ENCODE data around the gene C1orf35.

Gene C1orf35

DNA sequence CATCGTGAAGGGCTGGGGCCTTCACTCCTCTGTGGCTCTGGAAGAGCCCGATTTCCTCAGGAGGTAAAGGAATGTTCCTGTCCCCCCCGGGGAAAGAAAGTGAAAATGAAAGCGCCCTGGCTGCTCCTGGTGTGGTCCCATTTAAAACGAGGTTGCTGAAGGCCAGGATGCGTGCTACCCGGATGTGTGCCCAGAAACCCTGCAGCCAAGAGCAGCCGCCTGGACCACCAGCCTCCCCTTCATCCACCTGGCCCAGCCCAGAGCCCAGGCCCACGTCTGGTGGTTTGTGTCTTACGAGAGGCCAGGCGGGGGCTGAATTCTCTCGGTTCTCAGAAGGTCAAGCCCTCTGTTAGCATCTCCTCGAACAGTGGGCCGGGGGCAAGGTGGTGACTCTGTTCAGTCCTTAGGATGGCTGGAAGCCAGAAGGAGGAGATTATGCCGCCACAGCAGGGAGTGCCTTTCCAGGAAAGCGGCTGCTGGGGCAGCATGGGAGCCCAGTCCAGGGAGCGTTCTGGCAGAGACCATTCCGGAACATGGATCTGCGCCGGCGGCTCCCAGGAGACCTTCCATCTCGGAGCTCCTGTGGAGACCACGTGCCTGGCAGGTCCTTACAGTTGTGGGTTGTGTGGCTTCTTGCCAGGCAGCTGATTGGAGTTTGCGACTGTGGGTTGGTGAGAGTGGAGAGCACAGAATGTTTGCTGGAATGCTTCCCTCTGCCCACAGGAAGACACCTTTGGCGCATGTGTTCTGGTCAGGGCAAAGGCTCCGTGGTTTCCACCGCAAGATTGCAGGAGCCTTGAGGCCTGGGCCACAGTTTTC, 38.3 kb upstream of the C1orf35 start:
- TF ChIP-seq, protein P1, sequence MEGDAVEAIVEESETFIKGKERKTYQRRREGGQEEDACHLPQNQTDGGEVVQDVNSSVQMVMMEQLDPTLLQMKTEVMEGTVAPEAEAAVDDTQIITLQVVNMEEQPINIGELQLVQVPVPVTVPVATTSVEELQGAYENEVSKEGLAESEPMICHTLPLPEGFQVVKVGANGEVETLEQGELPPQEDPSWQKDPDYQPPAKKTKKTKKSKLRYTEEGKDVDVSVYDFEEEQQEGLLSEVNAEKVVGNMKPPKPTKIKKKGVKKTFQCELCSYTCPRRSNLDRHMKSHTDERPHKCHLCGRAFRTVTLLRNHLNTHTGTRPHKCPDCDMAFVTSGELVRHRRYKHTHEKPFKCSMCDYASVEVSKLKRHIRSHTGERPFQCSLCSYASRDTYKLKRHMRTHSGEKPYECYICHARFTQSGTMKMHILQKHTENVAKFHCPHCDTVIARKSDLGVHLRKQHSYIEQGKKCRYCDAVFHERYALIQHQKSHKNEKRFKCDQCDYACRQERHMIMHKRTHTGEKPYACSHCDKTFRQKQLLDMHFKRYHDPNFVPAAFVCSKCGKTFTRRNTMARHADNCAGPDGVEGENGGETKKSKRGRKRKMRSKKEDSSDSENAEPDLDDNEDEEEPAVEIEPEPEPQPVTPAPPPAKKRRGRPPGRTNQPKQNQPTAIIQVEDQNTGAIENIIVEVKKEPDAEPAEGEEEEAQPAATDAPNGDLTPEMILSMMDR (IDR thresholded peaks at IDR 0.05; ENCODE audit: insufficient read depth, low read depth, low read length, missing control alignments): no peak
- peak overlapping the region; percentile 61 for H3K4me3 ChIP-seq (ENCODE audit: low read depth, low read length)
- peak; percentile 58 for DNase-seq (ENCODE audit: low read depth)

DNA sequence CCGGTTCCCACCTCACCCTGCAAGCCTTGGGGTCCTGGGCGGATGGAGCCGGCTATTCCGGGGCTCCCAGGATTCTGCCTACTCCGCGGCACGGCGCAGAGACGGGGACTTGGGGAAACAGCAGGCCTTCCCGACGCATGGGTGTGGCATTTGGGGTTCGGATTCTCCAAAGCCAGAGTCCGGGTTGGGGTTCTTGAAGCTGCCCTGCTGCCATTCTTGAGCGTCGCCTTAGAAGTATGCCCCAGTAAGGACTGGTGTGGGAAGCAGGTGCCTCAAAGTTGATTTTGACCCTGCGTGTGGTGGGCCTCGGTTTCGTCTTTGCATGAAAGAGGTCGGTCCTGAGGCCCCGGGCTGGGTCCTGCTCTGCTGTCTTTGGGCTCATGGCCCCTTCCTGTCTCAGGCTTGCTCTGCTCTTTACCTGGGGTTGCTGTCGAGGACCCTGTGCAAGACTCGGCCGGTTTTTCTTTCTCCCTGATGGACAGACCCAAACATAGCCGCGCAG, 37.6 kb upstream of the C1orf35 start:
- TF ChIP-seq, protein P1 (IDR thresholded peaks at IDR 0.05; ENCODE audit: insufficient read depth, low read depth, low read length, missing control alignments): no peak
- DNase-seq (ENCODE audit: low read depth): no peak
- H3K4me3 ChIP-seq (ENCODE audit: low read depth, low read length): peak overlapping the region; percentile 61

DNA sequence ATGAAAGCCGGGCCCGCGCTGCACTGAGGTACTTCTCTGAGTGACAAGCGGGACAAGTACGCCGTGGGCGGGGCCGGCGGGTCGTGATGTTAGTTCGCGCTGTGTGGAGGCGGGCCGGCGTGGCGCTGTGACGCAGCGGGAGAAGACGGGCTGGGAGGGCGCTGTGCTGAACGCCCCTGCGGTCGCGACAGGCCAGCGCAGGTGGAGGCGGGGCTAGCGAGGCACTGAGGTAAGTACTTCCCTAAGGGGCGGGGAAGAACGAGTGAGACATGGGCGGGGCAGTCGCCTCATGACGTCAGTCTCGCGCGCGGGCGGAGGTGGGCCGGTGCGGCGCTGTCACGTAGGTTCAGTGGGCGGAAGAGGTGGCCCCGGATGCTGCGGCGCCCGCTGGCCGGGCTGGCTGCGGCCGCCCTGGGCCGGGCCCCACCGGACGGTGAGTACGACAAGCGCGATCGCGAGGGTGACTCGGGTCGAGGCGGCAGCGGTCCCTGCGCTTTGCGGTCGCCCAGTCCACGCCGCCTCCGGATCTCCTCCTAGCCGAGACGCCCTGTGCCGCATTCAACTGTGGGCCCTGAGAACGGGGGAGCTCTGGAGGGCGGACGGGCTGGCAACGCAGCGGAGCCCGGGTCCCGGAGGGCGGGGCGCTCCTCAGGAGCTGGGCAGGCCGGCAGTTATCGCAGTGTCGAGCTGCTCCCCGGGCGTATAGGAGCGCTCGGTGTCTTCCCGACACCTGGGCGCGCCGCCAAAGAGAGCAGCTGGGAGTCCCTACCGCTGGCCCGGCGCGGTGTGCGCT, 37.0 kb upstream of the C1orf35 start, which contains the start of gene GUK1:
TSS of gene GUK1 (plus strand) at position 349 of the 793 bp plus-strand sequence. CDS start at position 373, 24 bp downstream.
- DNase-seq (ENCODE audit: low read depth): peak; percentile 100
- TF ChIP-seq, protein P1 (IDR thresholded peaks at IDR 0.05; ENCODE audit: insufficient read depth, low read depth, low read length, missing control alignments): peak; percentile 11
- H3K4me3 ChIP-seq (ENCODE audit: low read depth, low read length): peak within 1 kb of the TSS; percentile 92

DNA sequence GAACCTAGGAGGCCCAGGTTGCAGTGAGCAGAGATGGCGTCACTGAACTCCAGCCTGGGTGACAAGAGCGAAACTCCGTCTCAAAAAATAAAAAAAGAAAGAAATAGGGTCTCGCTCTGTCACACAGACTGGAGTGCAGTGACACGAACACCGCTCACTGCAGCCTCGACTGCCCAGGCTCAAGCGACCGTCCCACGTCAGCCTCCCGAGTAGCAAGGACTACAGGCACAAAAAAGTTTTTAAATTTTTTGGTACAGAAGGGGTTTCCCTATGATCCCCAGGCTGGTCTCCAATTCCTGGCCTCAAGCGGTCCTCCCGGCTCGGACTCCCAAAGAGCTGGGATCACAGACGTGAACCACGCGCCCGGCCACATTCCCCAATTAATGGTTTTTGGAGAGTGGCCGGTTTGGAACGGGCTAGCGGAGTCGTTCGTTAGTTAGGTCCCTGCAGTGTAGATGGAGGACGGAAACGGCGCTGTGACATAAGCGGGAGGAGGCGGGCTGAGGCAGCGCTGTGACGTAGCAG, 36.3 kb upstream of the C1orf35 start:
- DNase-seq (ENCODE audit: low read depth): no peak
- H3K4me3 ChIP-seq (ENCODE audit: low read depth, low read length): peak overlapping the region; percentile 92
- TF ChIP-seq, protein P1 (IDR thresholded peaks at IDR 0.05; ENCODE audit: insufficient read depth, low read depth, low read length, missing control alignments): no peak

DNA sequence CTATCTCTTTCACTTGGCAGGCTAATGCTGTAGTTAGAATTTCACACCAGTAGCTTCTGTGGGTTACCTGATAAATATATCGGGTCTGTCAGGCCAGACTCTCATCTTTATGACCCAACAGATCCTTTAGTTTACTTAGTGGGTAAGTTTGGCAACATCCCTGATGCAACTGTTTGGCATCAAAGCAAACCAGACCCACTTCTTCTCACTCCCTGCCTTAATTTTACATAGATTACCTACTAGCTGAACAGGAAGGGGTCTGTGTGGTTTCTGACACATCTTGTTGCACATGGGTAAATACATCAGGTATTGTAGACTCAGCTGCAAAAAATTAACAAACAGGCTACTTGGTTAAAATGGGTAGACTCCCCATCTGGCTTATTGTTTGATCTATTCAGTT, 33.8 kb upstream of the C1orf35 start:
- no peak overlapping the region for H3K4me3 ChIP-seq (ENCODE audit: low read depth, low read length)
- no peak for DNase-seq (ENCODE audit: low read depth)
- TF ChIP-seq, protein P1 (IDR thresholded peaks at IDR 0.05; ENCODE audit: insufficient read depth, low read depth, low read length, missing control alignments): no peak

DNA sequence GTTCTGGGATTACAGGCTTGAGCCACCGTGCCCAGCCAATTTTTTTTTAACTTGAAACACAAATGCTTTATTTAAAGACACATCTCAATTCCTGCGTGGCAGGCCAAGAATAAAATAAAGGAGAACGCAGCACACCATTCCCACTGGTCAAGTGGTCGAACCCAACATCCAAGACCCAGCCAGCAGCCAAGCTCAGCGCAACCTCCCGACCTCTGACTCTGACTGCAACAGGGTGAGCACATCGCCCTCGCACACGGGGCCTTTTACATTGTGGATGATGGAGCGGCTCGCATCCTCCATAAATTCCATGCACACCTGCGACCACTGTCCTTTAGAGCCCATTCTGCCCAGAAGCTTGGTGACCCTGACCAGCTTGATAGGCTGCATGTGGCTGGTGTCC, 31.5 kb upstream of the C1orf35 start:
- no peak for DNase-seq (ENCODE audit: low read depth)
- no peak overlapping the region for H3K4me3 ChIP-seq (ENCODE audit: low read depth, low read length)
- TF ChIP-seq, protein P1 (IDR thresholded peaks at IDR 0.05; ENCODE audit: insufficient read depth, low read depth, low read length, missing control alignments): no peak
